Thymus (tissue), 11 donors: Measurements from ENCODE around the gene TANGO6. TPM values are rescaled to one million over a fixed set of nuclear protein-coding genes. Genes with fewer than 3 reads are reported as not detected.
"Not testable (repeated sequence)": the region's sequence is repeated elsewhere in the genome, so short reads cannot be mapped to it uniquely, and the experiment has no call there.

ENCODE experiments used
- DNase-seq, 9 donors: peaks; one replicate each; pipeline ENCODE4 v3.0.0-alpha.2; 2013; ENCODE audit warnings: low spot score in 9 of 9, low read depth in 6 of 9, missing footprints in 1 of 9
- H3K27ac ChIP-seq, 2 donors: one replicate each; pipeline ENCODE4 v1.5.1; 2013; ENCODE audit warnings: control low read depth in 1 of 2, low read depth in 1 of 2, low read length in 1 of 2, mild to moderate bottlenecking in 1 of 2, moderate library complexity in 1 of 2
- H3K27me3 ChIP-seq, 2 donors: one replicate each; pipeline ENCODE4 v1.5.1; 2013; ENCODE audit warnings: low read length in 1 of 2; ENCODE audit not compliant: control insufficient read depth in 2 of 2, insufficient read depth in 1 of 2
- H3K36me3 ChIP-seq, 2 donors: one replicate each; pipeline ENCODE4 v1.5.1; 2013; ENCODE audit warnings: low read length in 1 of 2, mild to moderate bottlenecking in 1 of 2, moderate library complexity in 1 of 2; ENCODE audit not compliant: control insufficient read depth in 2 of 2, insufficient read depth in 2 of 2
- H3K4me1 ChIP-seq, 2 donors: one replicate each; pipeline ENCODE4 v1.5.1; 2013; ENCODE audit warnings: low read length in 2 of 2; ENCODE audit not compliant: control insufficient read depth in 2 of 2, insufficient read depth in 2 of 2
- H3K4me3 ChIP-seq, 2 donors: one replicate each; pipeline ENCODE4 v1.5.1; 2013; ENCODE audit warnings: low read length in 2 of 2, control low read depth in 1 of 2, mild to moderate bottlenecking in 1 of 2
- H3K9me3 ChIP-seq, 2 donors: one replicate each; pipeline ENCODE4 v1.5.1; 2013; ENCODE audit warnings: low read length in 1 of 2, mild to moderate bottlenecking in 1 of 2; ENCODE audit not compliant: control insufficient read depth in 2 of 2, insufficient read depth in 1 of 2
- WGBS: extraction: QIAGEN DNeasy Blood & Tissue Kit; methylation state at CpG from one replicate; pipeline ENCODE4 v1.1.7; 2013; 5-methylcytosine and 5-hydroxymethylcytosine counted together
- polyA plus RNA-seq: library from polyadenylated mRNA; stranded (reverse); fragments of 200-250 nt; gene quantifications from one replicate; pipeline ENCODE4 v1.2.3, GENCODE V29; 2013
- total RNA-seq: library from RNA; stranded (reverse); fragments of 120-200 nt; gene quantifications from one replicate; pipeline ENCODE4 v1.2.4, GENCODE V29; 2013
- donor health status: healthy.

The TANGO6 gene
- total and polyA plus RNA-seq, 2 donors = 3.2 to 9.1 TPM

DNA sequence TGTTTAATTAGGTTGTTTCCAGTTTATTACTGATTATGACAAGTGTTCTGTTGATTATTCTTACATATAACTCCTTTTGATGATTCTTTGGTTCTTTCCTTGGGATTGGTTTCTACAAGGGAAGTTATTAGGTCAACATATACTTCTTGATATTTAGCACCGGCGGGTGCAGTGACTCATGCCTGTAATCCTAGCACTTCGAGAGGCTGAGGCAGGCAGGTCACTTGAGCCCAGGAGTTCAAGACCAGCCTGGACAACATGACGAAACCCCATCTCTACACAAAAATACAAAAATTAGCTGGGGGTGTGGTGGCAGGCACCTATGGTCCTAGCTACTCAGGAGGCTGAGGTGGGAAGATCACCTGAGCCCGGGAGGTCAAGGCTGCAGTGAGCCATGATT is 141.9 kb downstream of the TANGO6 start:
- no peak for DNase-seq
- Histone ChIP-seq H3K9me3 (no peaks in the 10 kb centered on the region), H3K27ac (no peak overlapping the region), H3K27me3 (no peaks in the 10 kb centered on the region), H3K4me1 (no peaks in the 10 kb centered on the region), H3K4me3 (no peak overlapping the region), H3K36me3 (no peaks in the 10 kb centered on the region)
- 98% methylated on average over 5 of the region's 5 CpGs for WGBS

GRCh38 chr16:68985855-68986254 is 142.5 kb downstream of the TANGO6 start:
- peak overlapping the region in 1 of 2 donors; percentile 1 for H3K27ac ChIP-seq
- 95% methylated on average over 2 of the region's 2 CpGs for WGBS
- no peak for DNase-seq

GRCh38 chr16:68987734-68988457 is 144.6 kb downstream of the TANGO6 start:
- Histone ChIP-seq H3K4me3 (no peak overlapping the region), H3K27me3 (no peaks in the 10 kb centered on the region), H3K36me3 (no peaks in the 10 kb centered on the region), H3K4me1 (no peaks in the 10 kb centered on the region), H3K9me3 (no peaks in the 10 kb centered on the region), H3K27ac (no peak overlapping the region)
- no peak for DNase-seq
- 96% methylated on average over 4 of the region's 4 CpGs for WGBS

More at GRCh38 chr16:68985855-68986254, 142.5 kb downstream of the TANGO6 start:
- Histone ChIP-seq H3K36me3 (no peaks in the 10 kb centered on the region), H3K9me3 (no peaks in the 10 kb centered on the region), H3K4me1 (no peaks in the 10 kb centered on the region), H3K4me3 (no peak overlapping the region), H3K27me3 (no peaks in the 10 kb centered on the region)

GRCh38 chr16:68990172-68990845 is 147.0 kb downstream of the TANGO6 start:
- H3K9me3 ChIP-seq, DNase-seq, H3K4me3 ChIP-seq, H3K27me3 ChIP-seq, H3K36me3 ChIP-seq, H3K27ac ChIP-seq, H3K4me1 ChIP-seq: not testable (repeated sequence)
- WGBS = 96% methylated on average over 7 of the region's 7 CpGs

DNA sequence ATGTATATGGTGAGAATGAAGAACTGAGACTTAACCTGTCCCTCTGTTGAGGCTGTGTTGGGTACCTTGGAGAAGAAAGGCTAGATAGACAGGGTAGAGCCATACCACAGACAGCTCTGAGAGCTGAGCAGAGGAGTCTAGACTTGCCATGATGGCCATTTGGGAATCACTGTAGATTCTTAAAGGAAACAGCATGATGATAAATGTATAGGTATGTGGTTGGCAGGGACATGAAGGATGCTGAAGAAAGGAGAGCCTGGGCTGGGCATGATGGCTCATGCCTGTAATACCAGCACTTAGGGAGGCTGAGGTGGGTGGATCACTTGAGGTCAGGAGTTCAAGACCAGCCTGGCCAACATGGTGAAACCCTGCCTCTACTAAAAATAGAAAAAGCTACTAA is 147.7 kb downstream of the TANGO6 start:
- Histone ChIP-seq H3K27me3 (no peaks in the 10 kb centered on the region), H3K27ac (no peak overlapping the region), H3K4me1 (no peaks in the 10 kb centered on the region), H3K4me3 (no peak overlapping the region), H3K9me3 (no peaks in the 10 kb centered on the region), H3K36me3 (no peaks in the 10 kb centered on the region)
- DNase-seq = no peak

DNA sequence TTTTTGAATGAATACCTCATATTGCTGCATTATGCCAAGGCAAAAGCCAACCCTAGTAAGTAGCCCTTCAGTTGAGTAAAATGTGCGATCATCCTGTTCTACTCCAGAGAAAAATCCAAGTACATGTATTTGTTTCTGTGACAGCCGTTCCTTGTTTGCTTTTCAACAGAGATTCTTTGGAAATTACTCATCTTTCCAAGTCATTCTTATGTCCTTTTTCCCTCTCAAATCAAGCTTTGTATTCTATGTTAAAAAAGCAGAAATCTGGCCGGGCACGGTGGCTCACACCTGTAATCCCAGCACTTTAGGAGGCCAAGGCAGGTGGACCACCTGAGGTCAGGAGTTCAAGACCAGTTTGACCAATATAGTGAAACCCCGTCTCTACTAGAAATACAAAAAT is 149.2 kb downstream of the TANGO6 start:
- Histone ChIP-seq H3K9me3 (no peaks in the 10 kb centered on the region), H3K4me1 (no peaks in the 10 kb centered on the region), H3K36me3 (no peaks in the 10 kb centered on the region), H3K27ac (no peak overlapping the region), H3K4me3 (no peak overlapping the region), H3K27me3 (no peaks in the 10 kb centered on the region)
- DNase-seq = no peak
- WGBS = 97% methylated on average over 5 of the region's 5 CpGs

- Histone ChIP-seq H3K36me3 (no peaks in the 10 kb centered on the region), H3K27me3 (no peaks in the 10 kb centered on the region), H3K4me3 (no peak overlapping the region), H3K9me3 (no peaks in the 10 kb centered on the region), H3K27ac (no peak overlapping the region), H3K4me1 (no peaks in the 10 kb centered on the region)
- 97% methylated on average over 3 of the region's 3 CpGs for WGBS
- no peak for DNase-seq
Measured at GRCh38 chr16:68993456-68993855, 150.1 kb downstream of the TANGO6 start.

DNA sequence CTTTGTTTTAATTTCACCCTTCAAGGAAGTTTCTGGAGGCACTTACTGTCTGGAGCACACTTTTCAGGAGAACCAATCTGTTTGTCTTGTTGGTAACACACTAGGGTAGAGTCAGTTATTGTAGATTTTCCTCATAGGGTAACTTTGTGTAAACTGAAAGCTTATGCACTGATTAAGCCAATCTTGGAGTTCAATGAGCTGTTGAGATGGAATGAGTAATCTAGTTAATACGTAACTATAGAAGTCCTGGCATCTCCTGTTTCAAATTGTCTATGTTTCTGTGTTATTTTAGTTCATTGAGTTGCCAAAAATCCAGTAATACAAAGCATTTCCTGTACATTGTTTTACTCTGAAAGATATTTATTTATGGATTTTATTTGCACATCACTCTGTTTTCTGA is 150.6 kb downstream of the TANGO6 start:
- WGBS = 90% methylated on average over 1 of the region's 1 CpG
- Histone ChIP-seq H3K9me3 (no peaks in the 10 kb centered on the region), H3K4me1 (no peaks in the 10 kb centered on the region), H3K36me3 (no peaks in the 10 kb centered on the region), H3K4me3 (no peak overlapping the region), H3K27me3 (no peaks in the 10 kb centered on the region), H3K27ac (no peak overlapping the region)
- no peak for DNase-seq

DNA sequence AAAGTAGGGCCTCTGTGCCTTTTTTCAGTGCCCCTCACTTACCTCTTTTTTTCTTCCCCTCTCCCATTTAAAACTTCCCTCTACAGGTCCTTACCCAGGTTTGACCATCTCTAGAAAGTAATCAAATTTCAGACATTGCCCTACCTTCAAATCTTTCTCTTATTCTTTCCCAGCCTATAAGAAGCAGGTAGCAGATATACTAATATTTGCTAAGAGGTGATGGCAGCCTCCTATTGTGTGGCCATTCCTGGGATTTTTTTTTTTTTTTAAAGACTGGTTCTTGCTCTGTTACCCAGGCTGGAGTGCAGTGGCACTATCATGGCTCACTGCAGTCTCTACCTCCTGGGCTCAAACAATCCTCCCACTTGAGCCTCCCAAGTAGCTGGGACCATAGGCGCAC is 151.0 kb downstream of the TANGO6 start:
- no peak for DNase-seq
- H3K36me3 ChIP-seq = no peaks in the 10 kb centered on the region
- 92% methylated on average over 1 of the region's 1 CpG for WGBS
- no peaks in the 10 kb centered on the region for H3K27me3 ChIP-seq
- H3K4me3 ChIP-seq = no peak overlapping the region
- H3K27ac ChIP-seq = no peak overlapping the region
- H3K4me1 ChIP-seq = no peaks in the 10 kb centered on the region
- no peaks in the 10 kb centered on the region for H3K9me3 ChIP-seq
